ENCODE results near the gene PACSIN2.

PACSIN2 gene

DNA sequence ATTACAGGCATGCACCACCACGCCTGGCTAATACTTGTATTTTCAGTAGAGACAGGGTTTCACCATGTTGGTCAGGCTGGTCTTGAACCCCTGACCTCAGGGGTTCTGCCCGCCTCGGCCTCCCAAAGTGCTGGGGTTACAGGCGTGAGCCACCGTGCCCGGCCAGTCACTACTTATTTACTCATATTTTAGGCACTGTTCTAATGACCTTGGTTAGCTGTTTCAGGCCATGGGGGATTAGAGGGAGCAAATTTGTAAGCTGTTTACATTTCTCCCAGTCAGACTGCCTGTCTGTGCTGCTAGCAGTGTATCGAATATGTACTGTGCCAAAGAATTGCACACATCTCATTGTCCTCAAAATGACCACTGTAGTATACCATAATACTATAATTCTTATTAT is 32.7 kb upstream of the PACSIN2 start:
- H3K27ac ChIP-seq, result no peak overlapping the region
- H3K9me3 ChIP-seq, result no peaks in the 10 kb centered on the region
- no peaks in the 10 kb centered on the region for H3K36me3 ChIP-seq
- no peak overlapping the region for H3K4me3 ChIP-seq (ENCODE audit: low read depth in 1 of 2, low read length in 1 of 2)
- no peak for TF ChIP-seq CTCF (IDR thresholded peaks at IDR 0.05)
- H3K4me1 ChIP-seq (ENCODE audit: control insufficient read depth in 1 of 2, insufficient read depth in 1 of 2, low read depth in 1 of 2, low read length in 1 of 2), result no peaks in the 10 kb centered on the region
- H3K27me3 ChIP-seq, result no peaks in the 10 kb centered on the region

GRCh38 chr22:43044290-43044712 is 29.4 kb upstream of the PACSIN2 start:
- Histone ChIP-seq H3K4me3 (ENCODE audit: low read depth in 1 of 2, low read length in 1 of 2) (no peak overlapping the region), H3K27me3 (no peaks in the 10 kb centered on the region), H3K4me1 (ENCODE audit: control insufficient read depth in 1 of 2, insufficient read depth in 1 of 2, low read depth in 1 of 2, low read length in 1 of 2) (no peaks in the 10 kb centered on the region), H3K9me3 (no peaks in the 10 kb centered on the region), H3K36me3 (no peaks in the 10 kb centered on the region), H3K27ac (no peak overlapping the region)
- TF ChIP-seq CTCF (IDR thresholded peaks at IDR 0.05), result no peak

- H3K4me1 ChIP-seq (ENCODE audit: control insufficient read depth in 1 of 2, insufficient read depth in 1 of 2, low read depth in 1 of 2, low read length in 1 of 2), result no peaks in the 10 kb centered on the region
- H3K36me3 ChIP-seq, result no peaks in the 10 kb centered on the region
- no peaks in the 10 kb centered on the region for H3K9me3 ChIP-seq
- no peaks in the 10 kb centered on the region for H3K27me3 ChIP-seq
- TF ChIP-seq CTCF (IDR thresholded peaks at IDR 0.05), result no peak
- H3K27ac ChIP-seq, result no peak overlapping the region
- H3K4me3 ChIP-seq (ENCODE audit: low read depth in 1 of 2, low read length in 1 of 2), result no peak overlapping the region
Observed at GRCh38 chr22:43042101-43042780, 27.3 kb upstream of the PACSIN2 start.

- H3K4me1 ChIP-seq (ENCODE audit: control insufficient read depth in 1 of 2, insufficient read depth in 1 of 2, low read depth in 1 of 2, low read length in 1 of 2), result no peaks in the 10 kb centered on the region
- no peaks in the 10 kb centered on the region for H3K36me3 ChIP-seq
- H3K4me3 ChIP-seq (ENCODE audit: low read depth in 1 of 2, low read length in 1 of 2), result no peak overlapping the region
- no peaks in the 10 kb centered on the region for H3K27me3 ChIP-seq
- no peak for TF ChIP-seq CTCF (IDR thresholded peaks at IDR 0.05)
- no peak overlapping the region for H3K27ac ChIP-seq
- no peaks in the 10 kb centered on the region for H3K9me3 ChIP-seq
Observed at GRCh38 chr22:43039800-43040199, 24.9 kb upstream of the PACSIN2 start.

GRCh38 chr22:43038325-43038724 is 23.4 kb upstream of the PACSIN2 start:
- H3K27me3 ChIP-seq, result no peaks in the 10 kb centered on the region
- peaks cover 2 to 7% of the 10 kb centered on the region in 2 experiments for H3K4me1 ChIP-seq (ENCODE audit: control insufficient read depth in 1 of 2, insufficient read depth in 1 of 2, low read depth in 1 of 2, low read length in 1 of 2)
- TF ChIP-seq CTCF (IDR thresholded peaks at IDR 0.05), result no peak
- H3K36me3 ChIP-seq, result no peaks in the 10 kb centered on the region
- H3K27ac ChIP-seq, result no peak overlapping the region
- no peaks in the 10 kb centered on the region for H3K9me3 ChIP-seq
- no peak overlapping the region for H3K4me3 ChIP-seq (ENCODE audit: low read depth in 1 of 2, low read length in 1 of 2)
